Measurements from ENCODE around the gene MAD2L1BP. TPM values are rescaled to one million over a fixed set of nuclear protein-coding genes. Genes with fewer than 3 reads are reported as not detected.

MAD2L1BP gene
- total and polyA plus RNA-seq, 2 of the 4 experiments (the other 2 are of a cell fraction) = 28.1 to 50.2 TPM

DNA sequence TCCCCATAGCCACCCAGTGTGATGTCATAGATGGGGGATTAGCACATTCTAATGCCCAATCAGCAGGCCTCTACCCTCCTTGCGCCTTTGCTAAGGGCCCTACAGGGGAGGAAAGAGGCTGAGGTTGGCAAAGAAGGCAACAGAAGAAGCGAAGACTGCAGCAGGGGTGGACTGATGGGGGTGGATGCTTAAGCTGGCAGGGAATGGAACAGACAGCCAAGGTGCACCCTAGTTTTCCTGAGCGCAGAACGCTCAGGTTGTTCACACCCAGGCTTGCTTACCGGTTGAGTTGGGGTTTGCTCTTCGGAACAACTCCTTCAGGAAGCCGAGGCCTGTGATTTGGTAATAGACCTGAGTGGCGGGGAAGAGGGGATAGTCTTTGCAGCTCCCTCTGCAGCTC is 39.3 kb downstream of the MAD2L1BP start:
- Histone ChIP-seq H3K9ac (ENCODE audit: low read depth, low read length) (no peak overlapping the region), H3K18ac (ENCODE audit: low read depth, low read length) (no peak overlapping the region), H4K5ac (ENCODE audit: low read depth, low read length) (no peak overlapping the region), H2BK20ac (ENCODE audit: low read depth, low read length) (no peak overlapping the region), H3K56ac (ENCODE audit: extremely low read depth, insufficient read depth, low read length) (no peak overlapping the region), H2AK9ac (replicated peaks; ENCODE audit: low read depth, low read length, poor library complexity) (no peak overlapping the region), H3K9me1 (ENCODE audit: insufficient read depth, low read length) (peaks cover 14% of the 10 kb centered on the region; the same call in 1 of the 2 replicates), H2BK15ac (ENCODE audit: low read depth, low read length) (no peak overlapping the region), H2AK5ac (ENCODE audit: low read depth, low read length) (no peak overlapping the region), H3K4me2 (ENCODE audit: low read depth, low read length) (no peak overlapping the region), H3K79me1 (ENCODE audit: low read depth in 1 of 2, low read length in 2 of 2) (peaks cover 12 to 14% of the 10 kb centered on the region in 2 experiments), H4K20me1 (ENCODE audit: insufficient read depth, low read length) (no peaks in the 10 kb centered on the region), H2BK5ac (ENCODE audit: low read depth, low read length, poor library complexity, severe bottlenecking) (no peak overlapping the region), H3K9me3 (ENCODE audit: control insufficient read depth, insufficient read depth, low read length) (no peaks in the 10 kb centered on the region), H3K4me3 (ENCODE audit: insufficient read depth, low read depth, low read length) (no peak overlapping the region), H3K14ac (replicated peaks; ENCODE audit: low read depth, low read length) (no peak overlapping the region), H3K36me3 (ENCODE audit: control insufficient read depth, insufficient read depth, low read length) (peaks cover 70% of the 10 kb centered on the region), H3K27ac (ENCODE audit: insufficient read depth, low read length) (no peak overlapping the region), H2BK120ac (ENCODE audit: low read depth, low read length) (no peak overlapping the region), H3K23ac (ENCODE audit: low read depth, low read length) (no peak overlapping the region), H3K4ac (ENCODE audit: low read depth, low read length) (no peak overlapping the region), H3K27me3 (ENCODE audit: control insufficient read depth, insufficient read depth, low read length) (no peaks in the 10 kb centered on the region), H2AFZ (replicated peaks; ENCODE audit: low read length, poor library complexity) (no peak overlapping the region), H3K4me1 (ENCODE audit: control insufficient read depth, insufficient read depth, low read length) (no peaks in the 10 kb centered on the region; the same call in 1 of the 2 replicates), H4K8ac (ENCODE audit: low read depth in 2 of 2, low read length in 2 of 2) (no peak overlapping the region), H4K91ac (ENCODE audit: insufficient read depth, low read depth, low read length) (no peak overlapping the region)
- no TSS peak for BruUV-seq (replicated peaks)
- POLR2A ChIA-PET (ENCODE audit: unreplicated experiment) = no interaction called here
- in situ Hi-C loops (cut with MboI; ENCODE audit: low sequenced_read_pairs) = no loop called here
- ATAC-seq (ENCODE audit: low read depth) = no peak
- intact Hi-C loops (cut with micrococcal nuclease) = no loop called here
- dilution Hi-C loops (cut with HindIII; ENCODE audit: low sequenced_read_pairs, unreplicated experiment) = no loop called here
- WGBS, 2 experiments (ENCODE audit: extremely low coverage in 2 of 2, insufficient read length in 1 of 2) = 96% methylated on average over 4 of the region's 8 CpGs; no CpG with 5 or more reads in 1 of the 2 experiments
- TF ChIP-seq MAZ (IDR thresholded peaks at IDR 0.05; ENCODE audit: borderline replicate concordance, low read depth, low read length) (no peak), BHLHE40 (IDR thresholded peaks at IDR 0.05; ENCODE audit: low read depth, low read length) (no peak), POLR2A (IDR thresholded peaks at IDR 0.05; ENCODE audit: low read depth, low read length) (no peak), RCOR1 (IDR thresholded peaks at IDR 0.05; ENCODE audit: insufficient replicate concordance, low read length) (no peak), RFX5 (IDR thresholded peaks at IDR 0.05; ENCODE audit: low read depth, low read length) (no peak), SMC3 (IDR thresholded peaks at IDR 0.05; ENCODE audit: low read depth, low read length) (no peak), NFE2L2 (IDR thresholded peaks at IDR 0.05; ENCODE audit: low read depth, low read length) (no peak), MAFK (IDR thresholded peaks at IDR 0.05; ENCODE audit: low read depth, low read length) (no peak), CEBPB (IDR thresholded peaks at IDR 0.05; ENCODE audit: low read depth, low read length) (no peak), RAD21 (IDR thresholded peaks at IDR 0.05; ENCODE audit: low read length) (no peak), FOS (IDR thresholded peaks at IDR 0.05; ENCODE audit: low read depth, low read length) (no peak), CHD1 (IDR thresholded peaks at IDR 0.05; ENCODE audit: low read depth, low read length) (no peak)
- TF ChIP-seq, protein P1, sequence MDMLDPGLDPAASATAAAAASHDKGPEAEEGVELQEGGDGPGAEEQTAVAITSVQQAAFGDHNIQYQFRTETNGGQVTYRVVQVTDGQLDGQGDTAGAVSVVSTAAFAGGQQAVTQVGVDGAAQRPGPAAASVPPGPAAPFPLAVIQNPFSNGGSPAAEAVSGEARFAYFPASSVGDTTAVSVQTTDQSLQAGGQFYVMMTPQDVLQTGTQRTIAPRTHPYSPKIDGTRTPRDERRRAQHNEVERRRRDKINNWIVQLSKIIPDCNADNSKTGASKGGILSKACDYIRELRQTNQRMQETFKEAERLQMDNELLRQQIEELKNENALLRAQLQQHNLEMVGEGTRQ (IDR thresholded peaks at IDR 0.05; ENCODE audit: low read depth, low read length) = no peak
- TF ChIP-seq, protein P2, sequence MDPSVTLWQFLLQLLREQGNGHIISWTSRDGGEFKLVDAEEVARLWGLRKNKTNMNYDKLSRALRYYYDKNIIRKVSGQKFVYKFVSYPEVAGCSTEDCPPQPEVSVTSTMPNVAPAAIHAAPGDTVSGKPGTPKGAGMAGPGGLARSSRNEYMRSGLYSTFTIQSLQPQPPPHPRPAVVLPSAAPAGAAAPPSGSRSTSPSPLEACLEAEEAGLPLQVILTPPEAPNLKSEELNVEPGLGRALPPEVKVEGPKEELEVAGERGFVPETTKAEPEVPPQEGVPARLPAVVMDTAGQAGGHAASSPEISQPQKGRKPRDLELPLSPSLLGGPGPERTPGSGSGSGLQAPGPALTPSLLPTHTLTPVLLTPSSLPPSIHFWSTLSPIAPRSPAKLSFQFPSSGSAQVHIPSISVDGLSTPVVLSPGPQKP (IDR thresholded peaks at IDR 0.05; ENCODE audit: borderline replicate concordance, low read depth, low read length) = no peak
- TF ChIP-seq, protein P3, sequence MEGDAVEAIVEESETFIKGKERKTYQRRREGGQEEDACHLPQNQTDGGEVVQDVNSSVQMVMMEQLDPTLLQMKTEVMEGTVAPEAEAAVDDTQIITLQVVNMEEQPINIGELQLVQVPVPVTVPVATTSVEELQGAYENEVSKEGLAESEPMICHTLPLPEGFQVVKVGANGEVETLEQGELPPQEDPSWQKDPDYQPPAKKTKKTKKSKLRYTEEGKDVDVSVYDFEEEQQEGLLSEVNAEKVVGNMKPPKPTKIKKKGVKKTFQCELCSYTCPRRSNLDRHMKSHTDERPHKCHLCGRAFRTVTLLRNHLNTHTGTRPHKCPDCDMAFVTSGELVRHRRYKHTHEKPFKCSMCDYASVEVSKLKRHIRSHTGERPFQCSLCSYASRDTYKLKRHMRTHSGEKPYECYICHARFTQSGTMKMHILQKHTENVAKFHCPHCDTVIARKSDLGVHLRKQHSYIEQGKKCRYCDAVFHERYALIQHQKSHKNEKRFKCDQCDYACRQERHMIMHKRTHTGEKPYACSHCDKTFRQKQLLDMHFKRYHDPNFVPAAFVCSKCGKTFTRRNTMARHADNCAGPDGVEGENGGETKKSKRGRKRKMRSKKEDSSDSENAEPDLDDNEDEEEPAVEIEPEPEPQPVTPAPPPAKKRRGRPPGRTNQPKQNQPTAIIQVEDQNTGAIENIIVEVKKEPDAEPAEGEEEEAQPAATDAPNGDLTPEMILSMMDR (conservative IDR thresholded peaks at IDR 0.05; ENCODE audit: low read depth, low read length) = no peak
- CTCF ChIA-PET = no interaction called here
- DNase-seq = no peak

All from IMR-90 (cell line).